ENCODE measurements around the gene SLC26A1.
"Not testable (repeated sequence)": the region's sequence is repeated elsewhere in the genome, so short reads cannot be mapped to it uniquely, and the experiment has no call there.

SLC26A1 gene

GRCh38 chr4:985123-985830, 7.9 kb downstream of the SLC26A1 start:
- peaks cover 5% of the 10 kb centered on the region for H3K36me3 ChIP-seq (ENCODE audit: insufficient read depth, insufficient read length, low read length)
- no peak for DNase-seq (ENCODE audit: low read depth, low spot score)
- no peak for TF ChIP-seq YY1 (IDR thresholded peaks at IDR 0.05; ENCODE audit: insufficient read depth, insufficient read length)
- TF ChIP-seq SUZ12 (IDR thresholded peaks at IDR 0.05; ENCODE audit: extremely low read depth, insufficient read depth, insufficient read length), result no peak
- TF ChIP-seq ZNF274 (IDR thresholded peaks at IDR 0.05; ENCODE audit: low read depth, low read length), result no peak
- no peaks in the 10 kb centered on the region for H3K9me3 ChIP-seq (ENCODE audit: insufficient read depth, low read length)
- peaks cover 14% of the 10 kb centered on the region for H3K27me3 ChIP-seq (ENCODE audit: insufficient read depth, insufficient read length)
- H3K4me1 ChIP-seq (ENCODE audit: insufficient read depth, insufficient read length), result peaks cover 9% of the 10 kb centered on the region
- H3K9ac ChIP-seq (ENCODE audit: insufficient read length, low read depth), result peak overlapping the region; percentile 37
- no peak overlapping the region for H3K4me3 ChIP-seq (ENCODE audit: insufficient read length, low read depth)

- no peak for DNase-seq (ENCODE audit: low read depth, low spot score)
- Histone ChIP-seq H3K9ac (ENCODE audit: insufficient read length, low read depth) (peak overlapping the region; percentile 37), H3K4me3 (ENCODE audit: insufficient read length, low read depth) (no peak overlapping the region), H3K9me3 (ENCODE audit: insufficient read depth, low read length) (no peaks in the 10 kb centered on the region), H3K27me3 (ENCODE audit: insufficient read depth, insufficient read length) (peaks cover 14% of the 10 kb centered on the region), H3K4me1 (ENCODE audit: insufficient read depth, insufficient read length) (peaks cover 9% of the 10 kb centered on the region), H3K36me3 (ENCODE audit: insufficient read depth, insufficient read length, low read length) (no peaks in the 10 kb centered on the region)
- no peak for TF ChIP-seq YY1 (IDR thresholded peaks at IDR 0.05; ENCODE audit: insufficient read depth, insufficient read length)
Observed at GRCh38 chr4:984336-985054, 8.7 kb downstream of the SLC26A1 start.

GRCh38 chr4:982814-983213, 10.4 kb downstream of the SLC26A1 start:
- H3K36me3 ChIP-seq (ENCODE audit: insufficient read depth, insufficient read length, low read length), result no peaks in the 10 kb centered on the region
- DNase-seq (ENCODE audit: low read depth, low spot score), result no peak
- H3K9me3 ChIP-seq (ENCODE audit: insufficient read depth, low read length), result no peaks in the 10 kb centered on the region
- no peak for TF ChIP-seq ZNF274 (IDR thresholded peaks at IDR 0.05; ENCODE audit: low read depth, low read length)
- TF ChIP-seq SUZ12 (IDR thresholded peaks at IDR 0.05; ENCODE audit: extremely low read depth, insufficient read depth, insufficient read length), result no peak
- TF ChIP-seq YY1 (IDR thresholded peaks at IDR 0.05; ENCODE audit: insufficient read depth, insufficient read length), result no peak
- no peak overlapping the region for H3K4me3 ChIP-seq (ENCODE audit: insufficient read length, low read depth)
- H3K4me1 ChIP-seq (ENCODE audit: insufficient read depth, insufficient read length), result peaks cover 4% of the 10 kb centered on the region
- H3K27me3 ChIP-seq (ENCODE audit: insufficient read depth, insufficient read length), result peaks cover 14% of the 10 kb centered on the region
- no peak overlapping the region for H3K9ac ChIP-seq (ENCODE audit: insufficient read length, low read depth)

- Histone ChIP-seq H3K36me3 (ENCODE audit: insufficient read depth, insufficient read length, low read length) (no peaks in the 10 kb centered on the region), H3K27me3 (ENCODE audit: insufficient read depth, insufficient read length) (peaks cover 14% of the 10 kb centered on the region), H3K4me3 (ENCODE audit: insufficient read length, low read depth) (no peak overlapping the region), H3K4me1 (ENCODE audit: insufficient read depth, insufficient read length) (peaks cover 2% of the 10 kb centered on the region), H3K9ac (ENCODE audit: insufficient read length, low read depth) (no peak overlapping the region), H3K9me3 (ENCODE audit: insufficient read depth, low read length) (no peaks in the 10 kb centered on the region)
- TF ChIP-seq SUZ12 (IDR thresholded peaks at IDR 0.05; ENCODE audit: extremely low read depth, insufficient read depth, insufficient read length), result no peak
- no peak for TF ChIP-seq ZNF274 (IDR thresholded peaks at IDR 0.05; ENCODE audit: low read depth, low read length)
- TF ChIP-seq YY1 (IDR thresholded peaks at IDR 0.05; ENCODE audit: insufficient read depth, insufficient read length), result no peak
- no peak for DNase-seq (ENCODE audit: low read depth, low spot score)
Observed at GRCh38 chr4:982291-982690, 10.9 kb downstream of the SLC26A1 start.

- H3K36me3 ChIP-seq (ENCODE audit: insufficient read depth, insufficient read length, low read length), result no peaks in the 10 kb centered on the region
- H3K9me3 ChIP-seq (ENCODE audit: insufficient read depth, low read length), result peaks cover 14% of the 10 kb centered on the region; the same call in 1 of the 2 replicates
- no peak for TF ChIP-seq YY1 (IDR thresholded peaks at IDR 0.05; ENCODE audit: insufficient read depth, insufficient read length)
- no peak for TF ChIP-seq SUZ12 (IDR thresholded peaks at IDR 0.05; ENCODE audit: extremely low read depth, insufficient read depth, insufficient read length)
- no peak for TF ChIP-seq ZNF274 (IDR thresholded peaks at IDR 0.05; ENCODE audit: low read depth, low read length)
- peaks cover 10% of the 10 kb centered on the region for H3K27me3 ChIP-seq (ENCODE audit: insufficient read depth, insufficient read length)
- peak overlapping the region; percentile 13 for H3K9ac ChIP-seq (ENCODE audit: insufficient read length, low read depth)
- H3K4me1 ChIP-seq (ENCODE audit: insufficient read depth, insufficient read length), result no peaks in the 10 kb centered on the region
- no peak for DNase-seq (ENCODE audit: low read depth, low spot score)
- H3K4me3 ChIP-seq (ENCODE audit: insufficient read length, low read depth), result no peak overlapping the region
Observed at GRCh38 chr4:978957-979701, 14.1 kb downstream of the SLC26A1 start.

GRCh38 chr4:976016-976415, 17.2 kb downstream of the SLC26A1 start:
- not testable (repeated sequence) for H3K9ac ChIP-seq (ENCODE audit: insufficient read length, low read depth); DNase-seq (ENCODE audit: low read depth, low spot score); H3K4me1 ChIP-seq (ENCODE audit: insufficient read depth, insufficient read length); H3K4me3 ChIP-seq (ENCODE audit: insufficient read length, low read depth); H3K36me3 ChIP-seq (ENCODE audit: insufficient read depth, insufficient read length, low read length)
- peaks cover 15% of the 10 kb centered on the region; the same call in 1 of the 2 replicates for H3K9me3 ChIP-seq (ENCODE audit: insufficient read depth, low read length)
- H3K27me3 ChIP-seq (ENCODE audit: insufficient read depth, insufficient read length), result peaks cover 37% of the 10 kb centered on the region

GRCh38 chr4:974668-975067, 18.5 kb downstream of the SLC26A1 start:
- H3K27me3 ChIP-seq (ENCODE audit: insufficient read depth, insufficient read length), result peaks cover 38% of the 10 kb centered on the region
- H3K4me1 ChIP-seq (ENCODE audit: insufficient read depth, insufficient read length), result peaks cover 16% of the 10 kb centered on the region
- peaks cover 15% of the 10 kb centered on the region; the same call in 1 of the 2 replicates for H3K9me3 ChIP-seq (ENCODE audit: insufficient read depth, low read length)
- DNase-seq (ENCODE audit: low read depth, low spot score), result no peak
- H3K36me3 ChIP-seq (ENCODE audit: insufficient read depth, insufficient read length, low read length), result no peaks in the 10 kb centered on the region
- no peak overlapping the region for H3K9ac ChIP-seq (ENCODE audit: insufficient read length, low read depth)
- TF ChIP-seq SUZ12 (IDR thresholded peaks at IDR 0.05; ENCODE audit: extremely low read depth, insufficient read depth, insufficient read length) (no peak), ZNF274 (IDR thresholded peaks at IDR 0.05; ENCODE audit: low read depth, low read length) (no peak), YY1 (IDR thresholded peaks at IDR 0.05; ENCODE audit: insufficient read depth, insufficient read length) (no peak)
- no peak overlapping the region for H3K4me3 ChIP-seq (ENCODE audit: insufficient read length, low read depth)

Data from NT2/D1 (cell line).